HepG2 (cell line): Measurements from ENCODE around the gene CD109. TPM values are rescaled to one million over a fixed set of nuclear protein-coding genes. Genes with fewer than 3 reads are reported as not detected.
A peak's percentile ranks its signal among the peaks of the same experiment; 100 is the strongest.

Experiments
- AGO1 ChIP-seq: fragments of 200-400 bp; formaldehyde crosslinking; IDR thresholded peaks from 2 replicates; pipeline ENCODE4 v1.6.1; 2017; ENCODE audit warnings: mild to moderate bottlenecking, low read depth, low read length, moderate library complexity; ENCODE audit not compliant: poor library complexity, severe bottlenecking
- AKNA ChIP-seq: sonication (generic); formaldehyde crosslinking; IDR thresholded peaks from 2 replicates; pipeline ENCODE4 v1.4.0; 2020; ENCODE audit warnings: missing genetic modification reagents, borderline replicate concordance
- FOSL1 ChIP-seq: sonication (generic); formaldehyde crosslinking; IDR thresholded peaks from 2 replicates; pipeline ENCODE4 v1.9.0; 2021; ENCODE audit warnings: missing genetic modification reagents, borderline replicate concordance
- FOXM1 ChIP-seq: sonication (generic); formaldehyde crosslinking; IDR thresholded peaks from 2 replicates; pipeline ENCODE4 v1.5.0; 2020; ENCODE audit warnings: missing genetic modification reagents
- IRF1 ChIP-seq: sonication (generic); formaldehyde crosslinking; IDR thresholded peaks from 2 replicates; pipeline ENCODE4 v1.4.0; 2020; ENCODE audit warnings: low read depth, mild to moderate bottlenecking, missing genetic modification reagents
- PPARG ChIP-seq: conservative IDR thresholded peaks from 2 replicates; pipeline ENCODE4 v1.6.1; 2016; ENCODE audit warnings: missing biosample characterization, missing genetic modification reagents
- PRDM10 ChIP-seq: sonication (generic); formaldehyde crosslinking; IDR thresholded peaks from 2 replicates; pipeline ENCODE4 v1.4.0; 2020; ENCODE audit warnings: low read depth, missing genetic modification reagents
- RBM22 ChIP-seq: fragments of 200-400 bp; formaldehyde crosslinking; optimal IDR thresholded peaks from 2 replicates; pipeline ENCODE3; 2017; ENCODE audit warnings: mild to moderate bottlenecking, low read length, moderate library complexity
- RFXAP ChIP-seq: sonication (generic); formaldehyde crosslinking; IDR thresholded peaks from 2 replicates; pipeline ENCODE4 v1.4.0; 2020; ENCODE audit warnings: missing genetic modification reagents, borderline replicate concordance
- ZNF317 ChIP-seq: sonication (generic); formaldehyde crosslinking; IDR thresholded peaks from 2 replicates; pipeline ENCODE4 v1.5.0; 2020; ENCODE audit warnings: mild to moderate bottlenecking, missing genetic modification reagents
- ZNF431 ChIP-seq: sonication (generic); formaldehyde crosslinking; IDR thresholded peaks from 2 replicates; pipeline ENCODE4 v1.9.0; 2022; ENCODE audit warnings: missing genetic modification reagents, low read depth, mild to moderate bottlenecking, borderline replicate concordance
- ZNF614 ChIP-seq: IDR thresholded peaks from 2 replicates; pipeline ENCODE4 v1.6.1; 2018; ENCODE audit warnings: missing biosample characterization, missing genetic modification reagents, inconsistent platforms, borderline replicate concordance
- ZNF629 ChIP-seq: sonication (generic); formaldehyde crosslinking; conservative IDR thresholded peaks from 2 replicates; pipeline ENCODE4 v1.5.0; 2020; ENCODE audit warnings: missing genetic modification reagents
- ZNF761 ChIP-seq: sonication (generic); formaldehyde crosslinking; conservative IDR thresholded peaks from 2 replicates; pipeline ENCODE4 v1.4.0; 2020; ENCODE audit warnings: mild to moderate bottlenecking, missing genetic modification reagents
- ZSCAN25 ChIP-seq: sonication (generic); formaldehyde crosslinking; IDR thresholded peaks from 2 replicates; pipeline ENCODE4 v1.8.0; 2022; ENCODE audit warnings: mild to moderate bottlenecking, missing genetic modification reagents
- polyA plus RNA-seq, 8 experiments: library from polyadenylated mRNA; depleted of rRNA in 3 of 8; stranded (reverse) in 7 of 8; unstranded in 1 of 8; fragments of >200 nt; fragmentation: Illumina TruSeq in 4 of 8; extraction: Trizol in 4 of 8; gene quantifications; 2 replicates each; pipeline versions ENCODE4 v1.2.1 to v1.2.3, GENCODE V29; 2011 to 2016; ENCODE audit warnings: low read depth in 4 of 8, missing spikeins in 1 of 8, mixed read lengths in 1 of 8; ENCODE audit not compliant: insufficient read depth in 1 of 8
- total RNA-seq, 5 experiments: library from RNA; depleted of rRNA; stranded (reverse); fragments of >200 nt; fragmentation: Illumina TruSeq; extraction: Trizol; gene quantifications; 2 replicates each; pipeline ENCODE4 v1.2.3, GENCODE V29; 2016; ENCODE audit warnings: low read depth in 1 of 5
- TF ChIP-seq, protein P1 (sequence below): sonication (generic); formaldehyde crosslinking; IDR thresholded peaks from 2 replicates; pipeline ENCODE4 v1.8.1; 2023; ENCODE audit warnings: mild to moderate bottlenecking, missing genetic modification reagents
- TF ChIP-seq, protein P2 (sequence below): sonication (generic); formaldehyde crosslinking; IDR thresholded peaks from 2 replicates; pipeline ENCODE4 v1.8.1; 2023; ENCODE audit warnings: mild to moderate bottlenecking, missing genetic modification reagents, borderline replicate concordance

Gene CD109
- total and polyA plus RNA-seq, 2 of the 13 experiments (the other 11 are each of a cell fraction or from before 2014, with no cell fraction given), result 0.93 to 2.1 TPM

GRCh38 chr6:73653571-73654424 is 42.2 kb upstream of the CD109 start, which contains the start of gene SLC17A5 (continued):
- TF ChIP-seq ZNF761 (CRISPR knock-in tag) (no peak), RFXAP (CRISPR knock-in tag) (peak; percentile 68), ZNF317 (CRISPR knock-in tag) (no peak; the same call in 1 of the 2 replicates), PPARG (CRISPR knock-in tag) (0 out of 2 replicates have a peak, but pooled peaks have one; percentile 12), ZSCAN25 (peak; percentile 62; the same call in 1 of the 2 replicates), ZNF431 (CRISPR knock-in tag) (peak; percentile 65; the same call in 1 of the 2 replicates), ZNF614 (0 out of 2 replicates have a peak, but pooled peaks have one; percentile 30), FOSL1 (CRISPR knock-in tag) (no peak), PRDM10 (no peak), IRF1 (CRISPR knock-in tag) (no peak; the same call in 1 of the 2 replicates), AKNA (CRISPR knock-in tag) (no peak), FOXM1 (CRISPR knock-in tag) (no peak), AGO1 (no peak), ZNF629 (CRISPR knock-in tag) (no peak; the same call in 1 of the 2 replicates), RBM22 (no peak)
- TF ChIP-seq, protein P1, sequence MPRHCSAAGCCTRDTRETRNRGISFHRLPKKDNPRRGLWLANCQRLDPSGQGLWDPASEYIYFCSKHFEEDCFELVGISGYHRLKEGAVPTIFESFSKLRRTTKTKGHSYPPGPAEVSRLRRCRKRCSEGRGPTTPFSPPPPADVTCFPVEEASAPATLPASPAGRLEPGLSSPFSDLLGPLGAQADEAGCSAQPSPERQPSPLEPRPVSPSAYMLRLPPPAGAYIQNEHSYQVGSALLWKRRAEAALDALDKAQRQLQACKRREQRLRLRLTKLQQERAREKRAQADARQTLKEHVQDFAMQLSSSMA, result peak; percentile 95
- TF ChIP-seq, protein P2, sequence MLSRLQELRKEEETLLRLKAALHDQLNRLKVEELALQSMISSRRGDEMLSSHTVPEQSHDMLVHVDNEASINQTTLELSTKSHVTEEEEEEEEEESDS (CRISPR knock-in tag), result no peak
